Stimulated activated CD8-positive, alpha-beta memory T cell treated with anti-CD3 and anti-CD28 coated beads, Interleukin-15, amount 100 ng/mL, for 48 hours (primary cell): ENCODE measurements around the gene NPBWR2.
"Not testable (repeated sequence)": the region's sequence is repeated elsewhere in the genome, so short reads cannot be mapped to it uniquely, and the experiment has no call there.

Experiments used
- DNase-seq, 2 donors: peaks; one replicate each; pipeline ENCODE4 v3.0.0-alpha.2; 2020; ENCODE audit warnings: low read depth in 2 of 2

Gene NPBWR2

GRCh38 chr20:64102647-64103354 is 4.6 kb downstream of the NPBWR2 start:
- no peak for DNase-seq

GRCh38 chr20:64101731-64102621 is 5.4 kb downstream of the NPBWR2 start:
- peak in 1 of 2 donors; percentile 50 for DNase-seq

DNA sequence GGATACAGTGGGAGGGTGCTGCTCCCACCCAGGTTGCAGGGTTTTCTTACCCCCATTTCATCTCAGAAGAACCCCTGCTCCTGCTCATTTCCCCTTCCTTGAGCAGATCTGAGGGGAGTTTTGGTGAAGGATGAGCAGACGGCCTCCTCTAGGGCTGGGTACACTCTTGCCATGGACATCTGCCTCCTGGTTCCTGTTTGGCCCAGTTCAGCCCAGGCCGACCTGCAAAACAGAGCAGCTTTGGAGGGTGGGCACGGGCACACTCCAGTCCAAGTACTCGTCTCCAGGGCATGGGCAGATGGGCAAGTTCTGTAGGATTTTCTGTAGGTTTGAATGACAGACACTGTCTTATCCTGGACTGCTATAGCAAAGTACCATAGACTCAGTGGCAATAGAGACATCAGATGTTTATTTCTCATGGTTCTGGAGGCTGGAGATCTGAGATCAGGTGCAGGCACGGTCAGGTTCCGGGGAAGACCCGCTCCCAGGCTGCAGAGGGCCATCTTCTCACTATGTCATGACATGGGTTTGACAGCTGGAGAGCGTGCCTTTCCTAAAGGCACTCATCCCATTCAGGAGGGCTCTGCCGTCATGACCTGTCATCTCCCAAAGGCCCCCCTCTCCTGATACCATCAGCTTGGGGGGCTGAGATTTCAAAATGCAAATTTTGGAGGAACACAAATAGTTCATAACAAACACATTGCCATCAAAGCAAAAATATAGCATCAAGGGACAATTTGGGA is 6.2 kb downstream of the NPBWR2 start:
- no peak for DNase-seq

DNA sequence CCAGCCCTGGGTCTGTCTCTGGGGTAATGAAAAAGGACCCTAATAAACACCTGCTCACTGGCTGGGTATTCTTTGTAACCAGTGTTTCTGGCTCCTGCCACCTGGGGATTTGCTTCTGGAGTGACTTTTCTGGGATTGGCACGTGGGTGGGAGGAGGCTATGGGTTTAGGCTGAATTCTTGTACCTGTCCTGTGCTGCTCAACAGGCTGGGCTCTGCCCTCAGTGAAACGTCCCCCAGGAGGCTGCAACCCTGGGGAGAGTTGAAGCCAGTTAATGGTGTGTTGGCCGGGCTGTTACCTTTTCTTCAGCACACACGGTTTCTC is 6.8 kb downstream of the NPBWR2 start:
- DNase-seq = no peak

GRCh38 chr20:64099880-64100565 is 7.3 kb downstream of the NPBWR2 start:
- DNase-seq = no peak

DNA sequence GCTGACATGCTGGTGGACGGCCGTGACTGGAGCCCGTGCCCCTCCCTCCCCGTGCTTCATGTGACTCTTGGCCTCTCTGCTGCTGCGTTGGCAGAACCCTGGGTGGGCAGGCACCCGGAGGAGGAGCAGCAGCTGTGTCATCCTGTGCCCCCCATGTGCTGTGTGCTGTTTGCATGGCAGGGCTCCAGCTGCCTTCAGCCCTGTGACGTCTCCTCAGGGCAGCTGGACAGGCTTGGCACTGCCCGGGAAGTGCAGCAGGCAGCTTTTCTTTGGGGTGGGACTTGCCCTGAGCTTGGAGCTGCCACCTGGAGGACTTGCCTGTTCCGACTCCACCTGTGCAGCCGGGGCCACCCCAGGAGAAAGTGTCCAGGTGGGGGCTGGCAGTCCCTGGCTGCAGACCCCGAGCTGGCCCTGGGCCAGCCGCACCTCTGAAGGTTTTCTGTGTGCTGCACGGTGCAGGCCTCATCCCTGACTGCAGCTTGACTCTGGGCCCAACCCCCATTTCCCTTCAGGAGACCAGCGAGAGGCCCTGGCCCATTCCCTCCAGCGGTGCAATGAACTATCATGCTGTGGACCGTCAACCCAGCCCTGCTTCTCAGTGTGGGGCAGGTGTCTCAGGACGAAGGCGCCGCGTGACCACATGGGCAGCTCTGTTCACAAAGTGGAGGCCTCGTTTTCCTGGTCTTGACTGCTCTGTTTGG is 8.1 kb downstream of the NPBWR2 start:
- no peak for DNase-seq

GRCh38 chr20:64098471-64099013 is 8.8 kb downstream of the NPBWR2 start:
- DNase-seq = no peak

- DNase-seq = no peak
Measured at GRCh38 chr20:64096535-64096934, 10.8 kb downstream of the NPBWR2 start.

GRCh38 chr20:64095927-64096326 is 11.4 kb downstream of the NPBWR2 start:
- DNase-seq = no peak

- no peak for DNase-seq
Measured at GRCh38 chr20:64095455-64095854, 11.9 kb downstream of the NPBWR2 start.

GRCh38 chr20:64093013-64093503 is 14.3 kb downstream of the NPBWR2 start:
- no peak for DNase-seq

GRCh38 chr20:64092258-64093012 is 14.9 kb downstream of the NPBWR2 start:
- no peak for DNase-seq

- no peak for DNase-seq
Measured at GRCh38 chr20:64091770-64092169, 15.6 kb downstream of the NPBWR2 start.

GRCh38 chr20:64091340-64091739 is 16.0 kb downstream of the NPBWR2 start:
- DNase-seq = no peak

GRCh38 chr20:64090165-64090564 is 17.2 kb downstream of the NPBWR2 start:
- DNase-seq = no peak

DNA sequence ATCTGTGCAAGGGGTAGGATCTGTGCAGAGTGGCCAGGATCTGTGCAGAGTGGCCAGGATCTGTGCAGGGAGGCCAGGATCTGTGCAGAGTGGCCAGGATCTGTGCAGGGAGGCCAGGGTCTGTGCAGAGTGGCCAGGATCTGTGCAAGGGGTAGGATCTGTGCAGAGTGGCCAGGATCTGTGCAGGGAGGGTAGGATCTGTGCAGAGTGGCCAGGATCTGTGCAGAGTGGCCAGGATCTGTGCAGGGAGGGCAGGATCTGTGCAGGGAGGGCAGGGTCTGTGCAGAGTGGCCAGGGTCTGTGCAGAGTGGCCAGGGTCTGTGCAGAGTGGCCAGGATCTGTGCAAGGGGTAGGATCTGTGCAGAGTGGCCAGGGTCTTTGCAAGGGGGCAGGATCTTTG is 18.8 kb downstream of the NPBWR2 start:
- not testable (repeated sequence) for DNase-seq

- DNase-seq = not testable (repeated sequence)
Measured at GRCh38 chr20:64087226-64087825, 20.0 kb downstream of the NPBWR2 start.

DNA sequence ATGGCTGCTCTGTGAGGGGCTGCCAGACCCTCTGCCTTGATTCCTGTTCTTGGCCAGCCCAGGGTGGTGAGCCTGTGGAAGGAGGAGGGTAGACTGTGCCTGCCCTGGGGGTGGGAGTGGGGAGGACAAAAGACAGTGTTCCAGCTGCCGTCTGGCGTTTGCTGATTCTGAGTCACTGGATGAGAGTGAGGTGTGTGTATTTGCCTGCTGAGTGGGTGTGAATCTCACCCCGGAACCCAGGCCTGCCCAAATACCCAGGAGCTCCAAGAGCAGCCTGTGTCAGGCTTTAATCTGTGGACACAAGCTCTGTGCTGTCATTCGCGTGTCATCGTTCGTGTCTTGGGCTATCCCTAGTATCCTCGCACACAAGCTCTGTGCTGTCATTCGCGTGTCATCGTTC is 20.6 kb downstream of the NPBWR2 start:
- DNase-seq = no peak

- no peak for DNase-seq
Measured at GRCh38 chr20:64084685-64085152, 22.6 kb downstream of the NPBWR2 start.
